ENCODE data around the gene MMP7.

Gene MMP7, protein sequence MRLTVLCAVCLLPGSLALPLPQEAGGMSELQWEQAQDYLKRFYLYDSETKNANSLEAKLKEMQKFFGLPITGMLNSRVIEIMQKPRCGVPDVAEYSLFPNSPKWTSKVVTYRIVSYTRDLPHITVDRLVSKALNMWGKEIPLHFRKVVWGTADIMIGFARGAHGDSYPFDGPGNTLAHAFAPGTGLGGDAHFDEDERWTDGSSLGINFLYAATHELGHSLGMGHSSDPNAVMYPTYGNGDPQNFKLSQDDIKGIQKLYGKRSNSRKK

GRCh38 chr11:102530558-102530957 is at the start of gene MMP7:
Gene MMP7, minus strand, starts transcription at chr11:102530747. Its CDS starts 47 bp downstream, at chr11:102530700.
- no peak for DNase-seq (ENCODE audit: low read depth, low spot score)

DNA sequence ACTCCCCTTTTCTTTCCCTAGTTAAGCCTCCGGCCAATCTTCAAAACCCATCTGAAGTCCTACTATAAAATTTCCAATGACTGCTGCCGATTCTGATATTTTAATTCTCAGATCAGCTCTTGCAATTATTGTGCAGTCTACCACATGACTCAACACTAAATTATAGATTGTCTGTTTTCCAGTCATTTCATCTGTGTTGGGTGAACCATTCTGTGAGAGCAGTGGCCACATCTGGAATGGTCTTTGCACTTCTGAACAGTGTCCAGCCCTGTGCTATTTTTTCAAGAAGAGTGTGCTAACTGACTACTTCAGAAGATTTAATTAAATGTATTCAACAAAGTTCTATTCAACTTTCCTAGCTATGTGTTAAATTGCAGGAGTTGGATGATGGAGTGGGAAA is 47.2 kb upstream of the MMP7 start:
- no peak for DNase-seq (ENCODE audit: low read depth, low spot score)

GRCh38 chr11:102577182-102577581 is 46.6 kb upstream of the MMP7 start:
- no peak for DNase-seq (ENCODE audit: low read depth, low spot score)

GRCh38 chr11:102576350-102576749 is 45.8 kb upstream of the MMP7 start:
- DNase-seq (ENCODE audit: low read depth, low spot score), result no peak

GRCh38 chr11:102575012-102575411 is 44.5 kb upstream of the MMP7 start:
- DNase-seq (ENCODE audit: low read depth, low spot score), result no peak

- DNase-seq (ENCODE audit: low read depth, low spot score), result no peak
These were observed 43.3 kb upstream of the MMP7 start for GRCh38 chr11:102573851-102574250.

DNA sequence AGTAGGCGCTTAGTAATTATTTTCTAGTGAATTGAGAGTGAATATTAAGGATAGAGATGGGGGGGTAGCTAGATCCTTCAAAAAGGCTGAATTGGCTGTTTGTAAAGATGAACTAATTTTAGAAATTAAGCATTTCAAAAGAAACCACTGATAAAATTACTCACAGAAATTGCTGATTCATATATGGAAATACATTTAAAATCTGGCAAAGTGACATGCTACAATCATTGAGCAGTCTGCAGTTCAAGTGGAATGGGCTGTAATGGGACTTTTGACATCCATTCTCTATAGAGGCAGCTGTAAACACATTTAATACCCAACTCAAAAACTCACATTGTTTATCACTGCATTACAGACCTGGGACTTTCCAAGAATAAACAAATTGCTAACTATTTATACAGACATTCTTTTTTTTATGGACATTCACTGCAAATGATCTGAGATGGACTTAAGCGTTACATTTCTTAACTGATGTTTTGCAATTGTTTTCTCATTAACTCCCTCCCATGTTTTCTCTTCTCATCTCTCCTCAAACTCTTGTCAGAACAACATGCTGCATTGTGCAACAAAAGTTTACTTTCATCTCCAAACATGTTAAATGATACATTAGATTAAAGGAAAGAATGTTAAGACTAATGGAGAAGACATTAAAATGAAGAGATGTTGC is 42.1 kb upstream of the MMP7 start:
- DNase-seq (ENCODE audit: low read depth, low spot score), result no peak

GRCh38 chr11:102568851-102569250 is 38.3 kb upstream of the MMP7 start:
- no peak for DNase-seq (ENCODE audit: low read depth, low spot score)

- DNase-seq (ENCODE audit: low read depth, low spot score), result no peak
These were observed 35.6 kb upstream of the MMP7 start for GRCh38 chr11:102566112-102566511.

GRCh38 chr11:102564110-102564509 is 33.6 kb upstream of the MMP7 start:
- DNase-seq (ENCODE audit: low read depth, low spot score), result no peak

GRCh38 chr11:102561636-102562035 is 31.1 kb upstream of the MMP7 start:
- no peak for DNase-seq (ENCODE audit: low read depth, low spot score)

- DNase-seq (ENCODE audit: low read depth, low spot score), result no peak
These were observed 30.0 kb upstream of the MMP7 start for GRCh38 chr11:102560555-102561011.

DNA sequence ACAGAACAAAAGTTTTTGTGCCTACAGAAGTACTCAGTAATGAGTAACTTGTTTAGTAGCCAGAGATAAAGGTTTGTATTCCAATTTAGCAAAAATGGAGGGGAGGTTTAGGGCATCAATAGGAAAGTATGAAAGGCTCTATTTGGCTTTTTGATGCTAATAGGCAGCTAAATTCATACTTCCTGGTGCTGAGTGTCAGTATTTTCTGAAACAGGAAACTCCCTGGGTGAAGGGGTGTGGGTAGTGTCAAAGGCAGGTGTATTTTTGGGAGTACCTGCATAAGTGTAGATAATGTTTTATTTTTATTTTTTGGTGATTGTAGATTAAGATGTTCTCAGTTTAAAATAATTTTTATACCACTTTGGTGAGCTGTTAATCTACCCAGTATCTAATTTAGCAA is 29.3 kb upstream of the MMP7 start:
- no peak for DNase-seq (ENCODE audit: low read depth, low spot score)

GRCh38 chr11:102555091-102555490 is 24.5 kb upstream of the MMP7 start:
- DNase-seq (ENCODE audit: low read depth, low spot score), result no peak

- no peak for DNase-seq (ENCODE audit: low read depth, low spot score)
These were observed 23.3 kb upstream of the MMP7 start for GRCh38 chr11:102553835-102554282.

DNA sequence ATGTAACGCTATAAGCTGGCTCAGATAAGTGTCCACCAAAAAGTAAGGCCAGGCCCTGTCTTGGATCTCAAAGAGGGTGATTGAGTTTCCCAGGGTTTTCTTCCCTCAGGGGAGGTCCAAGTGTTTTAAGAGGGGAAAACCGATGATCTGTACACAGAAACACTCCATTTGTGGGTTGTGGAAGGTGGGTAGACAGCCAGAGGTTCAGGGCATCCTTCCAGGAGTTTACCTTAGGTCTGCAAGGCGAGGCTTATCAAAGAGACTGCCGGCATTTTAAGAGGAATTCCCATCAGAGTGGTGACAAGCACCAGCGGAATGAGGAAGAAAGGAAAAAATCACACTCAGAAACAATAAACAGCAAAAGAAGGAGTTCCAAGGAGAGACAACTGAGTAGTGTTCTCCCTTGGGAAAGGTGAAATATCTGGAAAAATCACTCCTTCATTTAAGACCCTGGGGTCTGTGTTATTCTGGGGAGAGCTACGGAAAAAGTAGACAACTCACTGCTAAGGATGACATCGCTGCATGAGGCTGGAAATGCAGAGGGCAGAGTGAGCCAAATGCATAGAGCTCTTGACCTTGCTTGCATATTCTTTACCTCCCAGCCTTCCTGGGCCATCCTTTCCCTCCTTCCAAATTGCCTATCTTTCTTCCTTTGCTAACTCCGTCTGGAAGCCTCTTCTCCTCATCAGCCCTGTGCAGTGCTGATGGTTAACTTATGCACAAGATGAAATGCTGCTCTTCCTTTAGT is 22.1 kb upstream of the MMP7 start:
- DNase-seq (ENCODE audit: low read depth, low spot score), result no peak

DNA sequence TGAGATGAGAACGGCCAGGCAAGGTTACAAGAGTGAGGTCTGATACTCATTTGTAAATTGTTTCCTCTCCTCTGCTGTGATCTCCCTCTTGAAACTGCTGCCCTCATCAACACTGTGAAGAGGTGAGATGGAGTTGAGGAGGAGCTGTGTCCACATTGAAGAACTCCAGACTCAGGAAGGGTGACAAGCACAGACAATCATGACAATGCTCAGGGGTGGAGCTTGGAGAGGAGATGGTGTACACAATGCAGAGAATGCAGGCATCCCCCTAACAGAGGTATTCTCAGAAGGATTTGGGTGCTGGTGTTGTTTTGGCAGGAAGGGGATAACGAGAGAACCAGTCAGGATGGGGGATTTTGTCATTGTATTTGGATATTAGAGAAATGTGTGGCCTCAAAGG is 21.5 kb upstream of the MMP7 start:
- DNase-seq (ENCODE audit: low read depth, low spot score), result no peak

GRCh38 chr11:102551169-102551781 is 20.7 kb upstream of the MMP7 start:
- no peak for DNase-seq (ENCODE audit: low read depth, low spot score)

- no peak for DNase-seq (ENCODE audit: low read depth, low spot score)
These were observed 16.4 kb upstream of the MMP7 start for GRCh38 chr11:102546923-102547471.

DNA sequence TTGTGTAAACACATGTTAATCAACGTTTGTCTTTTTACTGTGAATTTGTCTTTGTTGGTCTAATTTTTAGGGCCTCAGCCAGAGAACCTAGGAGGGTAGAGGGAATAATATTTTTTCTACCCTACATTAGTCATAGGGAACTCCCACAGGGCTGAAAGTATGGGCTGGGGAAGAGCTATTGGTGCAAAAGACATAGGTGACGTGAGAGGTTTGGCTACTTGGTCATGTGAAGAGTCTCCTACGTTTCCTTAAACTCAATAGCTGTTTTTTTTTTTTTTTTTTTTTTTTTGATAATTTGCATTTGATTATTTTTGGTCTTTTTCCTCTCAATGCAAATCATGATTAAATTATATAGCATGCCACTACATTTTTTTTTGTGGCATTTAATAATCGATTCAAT is 15.9 kb upstream of the MMP7 start:
- DNase-seq (ENCODE audit: low read depth, low spot score), result no peak

DNA sequence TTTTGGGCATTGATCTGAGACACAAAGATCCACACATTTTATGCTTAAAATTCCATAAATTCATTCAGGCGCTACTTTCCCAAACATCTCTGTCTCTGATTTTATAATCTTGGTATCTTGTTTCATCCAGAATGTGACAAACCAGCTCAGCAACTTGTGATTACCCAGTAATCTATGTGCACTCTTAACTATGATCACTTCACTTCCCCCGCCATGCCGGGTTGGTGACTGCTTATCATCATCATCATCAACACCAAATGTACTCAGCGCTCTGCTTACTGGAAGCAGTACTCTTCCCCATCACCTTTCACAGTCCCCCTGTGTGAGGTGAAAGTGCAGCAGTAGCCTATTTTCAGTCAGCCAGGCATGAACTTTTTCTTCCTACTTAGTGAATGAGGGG is 15.2 kb upstream of the MMP7 start:
- DNase-seq (ENCODE audit: low read depth, low spot score), result no peak

DNA sequence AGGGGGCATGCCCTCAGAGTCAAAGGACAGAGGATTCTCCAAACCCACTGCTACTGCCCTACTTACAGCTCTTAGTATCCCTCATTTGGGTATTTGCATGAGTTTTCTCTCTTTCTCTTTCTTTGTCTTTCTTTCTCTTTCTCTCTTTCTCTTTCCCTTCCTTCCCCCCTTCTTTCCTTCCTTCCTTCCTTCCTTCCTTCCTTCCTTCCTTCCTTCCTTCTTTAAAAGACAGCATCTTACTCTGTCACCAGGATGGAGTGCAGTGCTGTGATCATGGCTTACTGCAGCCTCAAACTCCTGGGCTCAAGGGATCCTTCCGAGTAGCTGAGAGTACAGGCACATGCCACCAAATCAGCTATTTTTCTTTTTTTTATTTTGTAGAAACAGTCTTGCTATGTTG is 14.0 kb upstream of the MMP7 start:
- DNase-seq (ENCODE audit: low read depth, low spot score), result no peak

Data from iPS DF 19.7 (cell line).